ENCODE data around the gene FAIM2. TPM values are rescaled to one million over a fixed set of nuclear protein-coding genes. Genes with fewer than 3 reads are reported as not detected.

The FAIM2 gene
- total and polyA plus RNA-seq, 9 of the 15 experiments (the other 6 are each of a cell fraction or from before 2014, with no cell fraction given) = 0.01 to 0.10 TPM; not detected in 7

DNA sequence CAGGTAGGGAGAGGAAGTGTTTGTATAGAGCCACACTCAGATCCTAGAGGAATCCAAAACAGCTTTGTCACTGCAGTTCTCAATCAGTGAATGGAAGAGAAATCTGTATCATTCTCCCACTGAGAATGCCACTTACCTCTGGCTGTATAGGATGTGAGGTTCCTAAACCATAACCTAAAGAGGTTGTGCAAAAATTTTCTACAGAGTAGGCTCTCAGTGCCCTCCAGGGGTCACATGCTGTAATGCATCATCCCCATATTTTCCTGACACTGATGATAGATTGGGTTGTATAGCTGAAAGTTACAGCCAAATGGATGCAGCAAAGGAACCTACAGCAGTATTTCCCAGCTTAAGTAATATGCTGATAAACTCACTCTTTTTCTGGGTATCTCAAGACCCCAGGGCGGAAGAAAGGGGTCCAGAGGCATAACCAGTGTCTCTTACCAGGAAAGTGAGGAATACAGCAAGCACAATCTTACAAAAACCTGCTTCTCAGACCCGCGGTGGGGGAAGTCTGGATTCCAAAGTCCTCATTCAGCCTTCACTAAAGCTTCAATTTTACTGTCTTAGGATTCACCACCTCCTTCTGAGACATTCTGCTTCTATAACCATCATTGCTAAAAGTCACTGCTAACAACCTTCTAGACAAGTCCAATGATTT is 64.6 kb downstream of the FAIM2 start (continued):
- TF ChIP-seq HOXB6 (CRISPR knock-in tag; IDR thresholded peaks at IDR 0.05; ENCODE audit: borderline replicate concordance) (no peak), ZNF551 (CRISPR knock-in tag; IDR thresholded peaks at IDR 0.05) (no peak), KAT2B (IDR thresholded peaks at IDR 0.05; ENCODE audit: low read depth, low read length) (no peak), BRCA1 (IDR thresholded peaks at IDR 0.05) (no peak), BRCA1 (CRISPR knock-in tag; IDR thresholded peaks at IDR 0.05) (no peak), NONO (IDR thresholded peaks at IDR 0.05; ENCODE audit: low read depth in 2 of 2, low read length in 1 of 2) (no peak), SPI1 (IDR thresholded peaks at IDR 0.05; ENCODE audit: borderline replicate concordance, low read depth, low read length) (0 out of 2 replicates have a peak, but pooled peaks have one; percentile 10), ZNF12 (CRISPR knock-in tag; IDR thresholded peaks at IDR 0.05) (no peak), ZNF274 (IDR thresholded peaks at IDR 0.05; ENCODE audit: borderline replicate concordance, low read depth, low read length) (no peak), BCOR (IDR thresholded peaks at IDR 0.05) (no peak), NCOA1 (IDR thresholded peaks at IDR 0.05; ENCODE audit: low read depth) (no peak), POLR2H (tag; IDR thresholded peaks at IDR 0.05; ENCODE audit: low read depth) (no peak), SMARCB1 (IDR thresholded peaks at IDR 0.05; ENCODE audit: insufficient read length, low read depth) (no peak), NFXL1 (CRISPR knock-in tag; IDR thresholded peaks at IDR 0.05) (no peak), PRMT5 (CRISPR knock-in tag; IDR thresholded peaks at IDR 0.05) (no peak), CBX8 (IDR thresholded peaks at IDR 0.05; ENCODE audit: borderline replicate concordance, extremely low read depth, low read depth, low read length, poor library complexity, severe bottlenecking) (no peak), SRSF1 (IDR thresholded peaks at IDR 0.05; ENCODE audit: low read depth, low read length) (no peak)
- TF ChIP-seq, protein P1, sequence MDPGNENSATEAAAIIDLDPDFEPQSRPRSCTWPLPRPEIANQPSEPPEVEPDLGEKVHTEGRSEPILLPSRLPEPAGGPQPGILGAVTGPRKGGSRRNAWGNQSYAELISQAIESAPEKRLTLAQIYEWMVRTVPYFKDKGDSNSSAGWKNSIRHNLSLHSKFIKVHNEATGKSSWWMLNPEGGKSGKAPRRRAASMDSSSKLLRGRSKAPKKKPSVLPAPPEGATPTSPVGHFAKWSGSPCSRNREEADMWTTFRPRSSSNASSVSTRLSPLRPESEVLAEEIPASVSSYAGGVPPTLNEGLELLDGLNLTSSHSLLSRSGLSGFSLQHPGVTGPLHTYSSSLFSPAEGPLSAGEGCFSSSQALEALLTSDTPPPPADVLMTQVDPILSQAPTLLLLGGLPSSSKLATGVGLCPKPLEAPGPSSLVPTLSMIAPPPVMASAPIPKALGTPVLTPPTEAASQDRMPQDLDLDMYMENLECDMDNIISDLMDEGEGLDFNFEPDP (CRISPR knock-in tag; IDR thresholded peaks at IDR 0.05) = no peak
- TF ChIP-seq, protein P2, sequence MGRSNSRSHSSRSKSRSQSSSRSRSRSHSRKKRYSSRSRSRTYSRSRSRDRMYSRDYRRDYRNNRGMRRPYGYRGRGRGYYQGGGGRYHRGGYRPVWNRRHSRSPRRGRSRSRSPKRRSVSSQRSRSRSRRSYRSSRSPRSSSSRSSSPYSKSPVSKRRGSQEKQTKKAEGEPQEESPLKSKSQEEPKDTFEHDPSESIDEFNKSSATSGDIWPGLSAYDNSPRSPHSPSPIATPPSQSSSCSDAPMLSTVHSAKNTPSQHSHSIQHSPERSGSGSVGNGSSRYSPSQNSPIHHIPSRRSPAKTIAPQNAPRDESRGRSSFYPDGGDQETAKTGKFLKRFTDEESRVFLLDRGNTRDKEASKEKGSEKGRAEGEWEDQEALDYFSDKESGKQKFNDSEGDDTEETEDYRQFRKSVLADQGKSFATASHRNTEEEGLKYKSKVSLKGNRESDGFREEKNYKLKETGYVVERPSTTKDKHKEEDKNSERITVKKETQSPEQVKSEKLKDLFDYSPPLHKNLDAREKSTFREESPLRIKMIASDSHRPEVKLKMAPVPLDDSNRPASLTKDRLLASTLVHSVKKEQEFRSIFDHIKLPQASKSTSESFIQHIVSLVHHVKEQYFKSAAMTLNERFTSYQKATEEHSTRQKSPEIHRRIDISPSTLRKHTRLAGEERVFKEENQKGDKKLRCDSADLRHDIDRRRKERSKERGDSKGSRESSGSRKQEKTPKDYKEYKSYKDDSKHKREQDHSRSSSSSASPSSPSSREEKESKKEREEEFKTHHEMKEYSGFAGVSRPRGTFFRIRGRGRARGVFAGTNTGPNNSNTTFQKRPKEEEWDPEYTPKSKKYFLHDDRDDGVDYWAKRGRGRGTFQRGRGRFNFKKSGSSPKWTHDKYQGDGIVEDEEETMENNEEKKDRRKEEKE (IDR thresholded peaks at IDR 0.05; ENCODE audit: borderline replicate concordance in 1 of 2, control insufficient read depth in 1 of 2, low read depth in 2 of 2, low read length in 1 of 2) = no peak
- TF ChIP-seq, protein P3, sequence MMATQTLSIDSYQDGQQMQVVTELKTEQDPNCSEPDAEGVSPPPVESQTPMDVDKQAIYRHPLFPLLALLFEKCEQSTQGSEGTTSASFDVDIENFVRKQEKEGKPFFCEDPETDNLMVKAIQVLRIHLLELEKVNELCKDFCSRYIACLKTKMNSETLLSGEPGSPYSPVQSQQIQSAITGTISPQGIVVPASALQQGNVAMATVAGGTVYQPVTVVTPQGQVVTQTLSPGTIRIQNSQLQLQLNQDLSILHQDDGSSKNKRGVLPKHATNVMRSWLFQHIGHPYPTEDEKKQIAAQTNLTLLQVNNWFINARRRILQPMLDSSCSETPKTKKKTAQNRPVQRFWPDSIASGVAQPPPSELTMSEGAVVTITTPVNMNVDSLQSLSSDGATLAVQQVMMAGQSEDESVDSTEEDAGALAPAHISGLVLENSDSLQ (IDR thresholded peaks at IDR 0.05) = peak; percentile 77
- TF ChIP-seq, protein P4, sequence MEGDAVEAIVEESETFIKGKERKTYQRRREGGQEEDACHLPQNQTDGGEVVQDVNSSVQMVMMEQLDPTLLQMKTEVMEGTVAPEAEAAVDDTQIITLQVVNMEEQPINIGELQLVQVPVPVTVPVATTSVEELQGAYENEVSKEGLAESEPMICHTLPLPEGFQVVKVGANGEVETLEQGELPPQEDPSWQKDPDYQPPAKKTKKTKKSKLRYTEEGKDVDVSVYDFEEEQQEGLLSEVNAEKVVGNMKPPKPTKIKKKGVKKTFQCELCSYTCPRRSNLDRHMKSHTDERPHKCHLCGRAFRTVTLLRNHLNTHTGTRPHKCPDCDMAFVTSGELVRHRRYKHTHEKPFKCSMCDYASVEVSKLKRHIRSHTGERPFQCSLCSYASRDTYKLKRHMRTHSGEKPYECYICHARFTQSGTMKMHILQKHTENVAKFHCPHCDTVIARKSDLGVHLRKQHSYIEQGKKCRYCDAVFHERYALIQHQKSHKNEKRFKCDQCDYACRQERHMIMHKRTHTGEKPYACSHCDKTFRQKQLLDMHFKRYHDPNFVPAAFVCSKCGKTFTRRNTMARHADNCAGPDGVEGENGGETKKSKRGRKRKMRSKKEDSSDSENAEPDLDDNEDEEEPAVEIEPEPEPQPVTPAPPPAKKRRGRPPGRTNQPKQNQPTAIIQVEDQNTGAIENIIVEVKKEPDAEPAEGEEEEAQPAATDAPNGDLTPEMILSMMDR (IDR thresholded peaks at IDR 0.05 in 2 of 3, conservative IDR thresholded peaks at IDR 0.05 in 1 of 3; ENCODE audit: insufficient read depth in 2 of 3, low read depth in 1 of 3, low read length in 3 of 3) = peak; percentile 81 to 91 (median 82)
